ENCODE results near the gene NUP93. TPM values are rescaled to one million over a fixed set of nuclear protein-coding genes. Genes with fewer than 3 reads are reported as not detected.

NUP93 gene
- total and polyA plus RNA-seq, 2 of the 8 experiments (the other 6 are each of a cell fraction or from before 2014, with no cell fraction given) = 147 to 201 TPM

DNA sequence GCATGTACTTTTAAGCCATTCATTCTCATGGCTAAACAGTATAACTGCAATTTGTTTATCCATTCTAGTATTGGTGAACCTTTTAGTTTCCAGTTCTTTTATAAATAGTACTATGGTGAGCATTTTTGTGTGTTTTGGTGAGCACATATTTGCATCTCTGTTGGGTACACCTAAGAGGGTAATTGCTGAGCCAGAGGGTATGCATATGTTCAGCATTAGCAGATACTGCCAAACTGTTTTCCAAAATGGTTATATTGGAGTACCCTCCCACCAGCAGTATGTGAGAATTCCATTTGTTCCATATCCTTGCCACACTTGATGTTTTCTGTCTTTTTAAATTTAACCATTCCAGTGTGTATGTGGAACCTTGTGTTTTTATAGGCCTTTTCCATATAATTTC lies 81.0 kb downstream of the NUP93 start:
- Histone ChIP-seq H3K4me2 (ENCODE audit: insufficient read depth in 1 of 2, low read depth in 2 of 2, low read length in 2 of 2) (no peak overlapping the region), H4K5ac (ENCODE audit: insufficient read length, low read depth, low read length) (no peak overlapping the region), H3K14ac (ENCODE audit: insufficient read length) (no peak overlapping the region), H4K91ac (replicated peaks; ENCODE audit: insufficient read length, low read length) (no peak overlapping the region), H3K79me2 (ENCODE audit: control insufficient read depth in 1 of 2, insufficient read depth in 2 of 2, low read length in 2 of 2) (peaks cover 0 to 2% of the 10 kb centered on the region in 2 experiments; a peak in 1 of 4 replicates), H3K36me3 (ENCODE audit: control insufficient read depth in 2 of 4, insufficient read depth in 4 of 4, low read length in 3 of 4) (peaks cover 9 to 11% (median 10%) of the 10 kb centered on the region in 4 experiments; a peak in 7 of 8 replicates), H2BK15ac (ENCODE audit: low read length) (no peak overlapping the region), H3K79me1 (ENCODE audit: low read depth, low read length) (peaks cover 2% of the 10 kb centered on the region; the same call in 1 of the 2 replicates), H3K4ac (replicated peaks; ENCODE audit: insufficient read length, low read depth, low read length) (no peak overlapping the region), H4K20me1 (replicated peaks in 1 of 2; ENCODE audit: control insufficient read depth in 1 of 2, insufficient read depth in 2 of 2, low read length in 2 of 2) (peaks cover 0 to 2% of the 10 kb centered on the region in 2 experiments), H2BK120ac (replicated peaks; ENCODE audit: low read depth, low read length) (no peak overlapping the region), H3K23me2 (ENCODE audit: low read depth, low read length) (no peaks in the 10 kb centered on the region), H2AK5ac (ENCODE audit: low read depth, low read length) (no peak overlapping the region), H3K9me3 (ENCODE audit: insufficient read depth in 2 of 2, low read depth in 1 of 2, low read length in 1 of 2) (no peaks in the 10 kb centered on the region), H2BK12ac (ENCODE audit: low read depth, low read length) (no peak overlapping the region), H3K4me1 (replicated peaks in 1 of 4; ENCODE audit: control insufficient read depth in 3 of 4, insufficient read depth in 4 of 4, low read length in 3 of 4) (no peaks in the 10 kb centered on the region), H4K8ac (ENCODE audit: extremely low read depth, insufficient read depth, low read length) (no peak overlapping the region), H2BK20ac (ENCODE audit: low read length) (no peak overlapping the region), H2AFZ (ENCODE audit: low read length) (no peak overlapping the region), H3K27me3 (replicated peaks in 1 of 4; ENCODE audit: control insufficient read depth in 3 of 4, extremely low read depth in 1 of 4, insufficient read depth in 3 of 4, low read length in 3 of 4) (no peaks in the 10 kb centered on the region), H2BK5ac (ENCODE audit: low read depth, low read length) (no peak overlapping the region), H3K18ac (ENCODE audit: extremely low read depth, low read length) (no peak overlapping the region), H3K4me3 (ENCODE audit: extremely low read depth in 1 of 4, insufficient read depth in 2 of 4, low read depth in 3 of 4, low read length in 4 of 4) (no peak overlapping the region), H3K9ac (replicated peaks in 1 of 4; ENCODE audit: extremely low read depth in 1 of 4, low read depth in 3 of 4, low read length in 3 of 4) (no peak overlapping the region), H3K23ac (ENCODE audit: insufficient read length) (no peak overlapping the region), H3K27ac (ENCODE audit: low read depth, low read length) (no peak overlapping the region), H3K56ac (replicated peaks; ENCODE audit: insufficient read length, low read depth, low read length) (no peak overlapping the region)
- CTCF ChIA-PET (ENCODE audit: partially characterized antibody) = no interaction called here
- DNase-seq (ENCODE audit: low read depth in 1 of 2, low spot score in 2 of 2) (no peak), FAIRE-seq (no peak)
- POLR2A ChIA-PET (ENCODE audit: partially characterized antibody) = no interaction called here
- TF ChIP-seq, protein P1, sequence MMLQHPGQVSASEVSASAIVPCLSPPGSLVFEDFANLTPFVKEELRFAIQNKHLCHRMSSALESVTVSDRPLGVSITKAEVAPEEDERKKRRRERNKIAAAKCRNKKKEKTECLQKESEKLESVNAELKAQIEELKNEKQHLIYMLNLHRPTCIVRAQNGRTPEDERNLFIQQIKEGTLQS (IDR thresholded peaks at IDR 0.05; ENCODE audit: insufficient read depth, low read depth, low read length) = no peak
- no peak for TF ChIP-seq SIX5 (IDR thresholded peaks at IDR 0.05; ENCODE audit: low read depth, low read length)
- no peak for TF ChIP-seq RXRA (IDR thresholded peaks at IDR 0.05; ENCODE audit: insufficient read depth, low read depth, low read length)
- TF ChIP-seq TEAD4 (IDR thresholded peaks at IDR 0.05; ENCODE audit: low read depth, low read length) = no peak
- TF ChIP-seq CREB1 (IDR thresholded peaks at IDR 0.05) = no peak
- TF ChIP-seq ZNF274 (IDR thresholded peaks at IDR 0.05; ENCODE audit: borderline replicate concordance, extremely low read depth, low read length) = no peak
- TF ChIP-seq KDM4A (IDR thresholded peaks at IDR 0.05; ENCODE audit: low read depth, low read length, severe bottlenecking) = no peak
- TF ChIP-seq SRF (IDR thresholded peaks at IDR 0.05; ENCODE audit: low read depth, low read length) = no peak
- TF ChIP-seq RFX5 (IDR thresholded peaks at IDR 0.05; ENCODE audit: borderline replicate concordance, low read depth, low read length) = no peak
- TF ChIP-seq SIN3A (conservative IDR thresholded peaks at IDR 0.05 in 1 of 2, IDR thresholded peaks at IDR 0.05 in 1 of 2; ENCODE audit: low read depth in 1 of 2, low read length in 2 of 2) = no peak
- TF ChIP-seq GABPA (IDR thresholded peaks at IDR 0.05; ENCODE audit: borderline replicate concordance, insufficient read depth, low read length) = no peak
- TF ChIP-seq CEBPB (IDR thresholded peaks at IDR 0.05; ENCODE audit: low read depth, low read length) = no peak
- TF ChIP-seq, protein P2, sequence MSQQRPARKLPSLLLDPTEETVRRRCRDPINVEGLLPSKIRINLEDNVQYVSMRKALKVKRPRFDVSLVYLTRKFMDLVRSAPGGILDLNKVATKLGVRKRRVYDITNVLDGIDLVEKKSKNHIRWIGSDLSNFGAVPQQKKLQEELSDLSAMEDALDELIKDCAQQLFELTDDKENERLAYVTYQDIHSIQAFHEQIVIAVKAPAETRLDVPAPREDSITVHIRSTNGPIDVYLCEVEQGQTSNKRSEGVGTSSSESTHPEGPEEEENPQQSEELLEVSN (IDR thresholded peaks at IDR 0.05) = no peak
- no peak for TF ChIP-seq POLR2A (IDR thresholded peaks at IDR 0.05; ENCODE audit: control extremely low read depth in 1 of 2, low read depth in 2 of 2, low read length in 2 of 2)
- no peak for TF ChIP-seq TAF1 (IDR thresholded peaks at IDR 0.05; ENCODE audit: low read depth, low read length)

Measured in H1 (cell line).